A673 (cell line): ENCODE measurements around the gene RABGAP1L.

Experiments
- EZH2 ChIP-seq: fragments of 200-600 bp; sonication (generic); IDR thresholded peaks from 2 replicates; pipeline ENCODE4 v1.6.1; 2017; ENCODE audit warnings: borderline replicate concordance, low read depth, mild to moderate bottlenecking, mixed read lengths, antibody characterized with exemption, low read length; ENCODE audit not compliant: poor library complexity, severe bottlenecking
- TF ChIP-seq, protein P1 (sequence below): fragments of 300-800, 200-600 bp; sonication (generic); conservative IDR thresholded peaks from 2 replicates; pipeline ENCODE4 v1.5.1; 2017; ENCODE audit warnings: low read depth, mild to moderate bottlenecking, antibody characterized with exemption, low read length, moderate library complexity, mixed read lengths

DNA sequence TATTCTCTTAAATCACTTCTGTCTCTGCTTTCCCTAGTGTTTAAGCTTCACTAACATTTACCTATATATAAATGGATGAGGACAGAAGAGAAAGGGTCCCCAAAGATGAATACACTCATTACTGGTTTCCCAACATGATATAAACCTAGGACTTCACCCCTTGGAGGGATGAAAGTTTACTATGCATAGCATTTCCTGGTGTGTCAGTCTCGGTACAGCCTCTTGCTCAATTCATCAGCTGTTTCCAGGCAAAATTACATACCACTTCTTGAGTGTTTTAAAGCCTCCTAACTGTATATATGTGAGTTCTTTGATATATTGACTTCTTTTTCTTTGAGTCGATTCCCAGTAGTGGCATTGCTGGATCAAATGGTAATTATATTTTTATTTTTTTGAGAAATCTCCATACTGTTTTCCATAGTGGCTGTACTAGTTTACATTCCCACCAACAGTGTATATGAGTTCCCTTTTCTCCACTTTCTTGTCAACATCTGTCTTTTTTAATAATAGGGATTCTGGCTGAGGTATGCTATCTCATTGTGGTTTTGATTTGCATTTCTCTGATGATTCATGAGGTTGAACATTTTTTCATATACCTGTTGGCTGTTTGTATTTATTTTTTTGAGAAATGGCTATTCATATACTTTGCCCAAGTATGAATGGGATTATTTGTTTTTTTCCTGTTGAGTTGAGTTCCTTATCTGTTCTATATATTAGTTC lies 581.1 kb downstream of the RABGAP1L start:
- TF ChIP-seq, protein P1, sequence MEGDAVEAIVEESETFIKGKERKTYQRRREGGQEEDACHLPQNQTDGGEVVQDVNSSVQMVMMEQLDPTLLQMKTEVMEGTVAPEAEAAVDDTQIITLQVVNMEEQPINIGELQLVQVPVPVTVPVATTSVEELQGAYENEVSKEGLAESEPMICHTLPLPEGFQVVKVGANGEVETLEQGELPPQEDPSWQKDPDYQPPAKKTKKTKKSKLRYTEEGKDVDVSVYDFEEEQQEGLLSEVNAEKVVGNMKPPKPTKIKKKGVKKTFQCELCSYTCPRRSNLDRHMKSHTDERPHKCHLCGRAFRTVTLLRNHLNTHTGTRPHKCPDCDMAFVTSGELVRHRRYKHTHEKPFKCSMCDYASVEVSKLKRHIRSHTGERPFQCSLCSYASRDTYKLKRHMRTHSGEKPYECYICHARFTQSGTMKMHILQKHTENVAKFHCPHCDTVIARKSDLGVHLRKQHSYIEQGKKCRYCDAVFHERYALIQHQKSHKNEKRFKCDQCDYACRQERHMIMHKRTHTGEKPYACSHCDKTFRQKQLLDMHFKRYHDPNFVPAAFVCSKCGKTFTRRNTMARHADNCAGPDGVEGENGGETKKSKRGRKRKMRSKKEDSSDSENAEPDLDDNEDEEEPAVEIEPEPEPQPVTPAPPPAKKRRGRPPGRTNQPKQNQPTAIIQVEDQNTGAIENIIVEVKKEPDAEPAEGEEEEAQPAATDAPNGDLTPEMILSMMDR = no peak
- no peak for TF ChIP-seq EZH2
